ENCODE results near the gene POMZP3.
"Not testable (repeated sequence)": the region's sequence is repeated elsewhere in the genome, so short reads cannot be mapped to it uniquely, and the experiment has no call there.

DNA sequence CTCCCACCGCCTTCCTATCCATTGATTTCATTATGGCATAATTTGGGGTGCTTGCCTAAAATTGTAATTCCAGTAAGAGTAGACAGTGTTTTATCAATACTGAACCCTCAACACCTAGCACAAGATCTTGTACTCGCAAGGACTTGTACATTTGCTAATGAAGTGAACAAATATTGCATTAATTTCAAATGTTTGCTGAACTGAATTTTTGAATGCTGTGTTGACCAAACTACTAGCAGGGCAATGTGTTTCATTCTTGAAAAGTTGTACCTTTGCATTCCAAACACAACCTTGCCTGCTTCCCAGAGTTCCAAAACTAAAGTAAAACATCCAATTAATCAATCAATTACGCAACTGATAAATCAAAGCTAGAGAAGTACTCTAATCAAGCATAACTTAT, 26.4 kb downstream of the POMZP3 start:
- not testable (repeated sequence) for TF ChIP-seq EP300, POLR2A (IDR thresholded peaks at IDR 0.05)
- TF ChIP-seq, protein P1, sequence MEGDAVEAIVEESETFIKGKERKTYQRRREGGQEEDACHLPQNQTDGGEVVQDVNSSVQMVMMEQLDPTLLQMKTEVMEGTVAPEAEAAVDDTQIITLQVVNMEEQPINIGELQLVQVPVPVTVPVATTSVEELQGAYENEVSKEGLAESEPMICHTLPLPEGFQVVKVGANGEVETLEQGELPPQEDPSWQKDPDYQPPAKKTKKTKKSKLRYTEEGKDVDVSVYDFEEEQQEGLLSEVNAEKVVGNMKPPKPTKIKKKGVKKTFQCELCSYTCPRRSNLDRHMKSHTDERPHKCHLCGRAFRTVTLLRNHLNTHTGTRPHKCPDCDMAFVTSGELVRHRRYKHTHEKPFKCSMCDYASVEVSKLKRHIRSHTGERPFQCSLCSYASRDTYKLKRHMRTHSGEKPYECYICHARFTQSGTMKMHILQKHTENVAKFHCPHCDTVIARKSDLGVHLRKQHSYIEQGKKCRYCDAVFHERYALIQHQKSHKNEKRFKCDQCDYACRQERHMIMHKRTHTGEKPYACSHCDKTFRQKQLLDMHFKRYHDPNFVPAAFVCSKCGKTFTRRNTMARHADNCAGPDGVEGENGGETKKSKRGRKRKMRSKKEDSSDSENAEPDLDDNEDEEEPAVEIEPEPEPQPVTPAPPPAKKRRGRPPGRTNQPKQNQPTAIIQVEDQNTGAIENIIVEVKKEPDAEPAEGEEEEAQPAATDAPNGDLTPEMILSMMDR (IDR thresholded peaks at IDR 0.05): not testable (repeated sequence)

Measured in suprapubic skin (tissue), 3 donors.